ENCODE measurements around the gene XIRP1.

The XIRP1 gene

DNA sequence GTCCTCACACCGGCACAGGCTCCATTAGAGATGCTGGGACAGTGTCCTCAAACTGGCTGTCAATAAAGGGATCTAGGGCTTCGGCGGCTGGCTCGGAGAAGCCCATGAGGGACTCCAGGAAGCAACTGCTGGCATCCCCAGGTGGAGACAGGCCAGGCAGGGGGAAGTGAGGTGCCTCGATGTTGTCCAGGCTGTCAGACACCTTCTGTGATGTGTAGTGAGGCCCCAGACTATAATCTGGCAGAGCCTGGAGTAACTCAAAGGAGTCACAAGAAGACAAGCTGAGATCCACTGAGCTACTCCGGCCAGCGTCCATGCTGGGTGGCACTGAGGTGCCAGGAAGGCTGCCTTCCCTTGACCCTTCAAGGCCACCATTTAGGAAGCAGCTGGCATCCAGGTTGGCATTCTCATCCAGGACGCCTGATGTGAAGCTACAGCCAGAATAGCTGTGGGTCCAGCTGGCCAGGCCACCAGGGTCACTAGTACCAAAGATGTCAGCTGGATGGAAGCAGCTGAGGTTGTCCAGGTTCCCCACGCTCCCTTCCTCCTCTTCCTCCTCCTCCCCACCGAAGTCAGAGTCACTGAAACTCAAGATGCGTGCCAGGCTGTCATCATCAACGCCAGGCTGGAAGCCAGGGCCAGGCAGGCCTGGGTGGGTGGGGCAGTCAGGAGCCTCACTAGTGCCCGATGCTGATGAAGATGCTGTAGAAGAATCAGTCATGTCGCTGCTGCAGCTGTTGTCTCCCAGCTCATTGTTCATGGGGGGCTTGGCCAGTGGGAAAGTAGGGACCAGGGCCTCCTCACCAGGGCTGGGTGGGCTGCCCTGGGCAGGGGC is 49.1 kb downstream of the XIRP1 start:
- no peak for DNase-seq

DNA sequence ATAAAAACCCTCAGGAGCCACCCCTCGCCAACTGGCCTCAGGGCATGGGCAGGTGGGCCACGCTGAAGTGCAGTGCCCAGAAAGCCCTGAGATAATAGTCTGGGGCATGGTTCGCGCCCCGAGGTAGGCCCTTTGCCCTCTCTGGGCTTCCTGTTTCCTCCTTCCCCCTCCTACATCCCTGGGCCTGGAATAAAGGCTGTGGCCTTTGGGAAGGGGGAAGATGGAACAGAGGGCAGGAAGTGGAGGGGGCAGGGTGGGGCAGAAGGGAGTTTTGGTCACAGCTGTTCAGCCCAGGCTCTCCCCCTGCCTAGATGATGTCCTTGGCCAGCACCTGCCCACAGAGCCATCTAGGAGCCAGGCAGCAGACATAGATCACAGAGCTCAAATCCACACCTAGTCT is 50.3 kb downstream of the XIRP1 start:
- DNase-seq: no peak

DNA sequence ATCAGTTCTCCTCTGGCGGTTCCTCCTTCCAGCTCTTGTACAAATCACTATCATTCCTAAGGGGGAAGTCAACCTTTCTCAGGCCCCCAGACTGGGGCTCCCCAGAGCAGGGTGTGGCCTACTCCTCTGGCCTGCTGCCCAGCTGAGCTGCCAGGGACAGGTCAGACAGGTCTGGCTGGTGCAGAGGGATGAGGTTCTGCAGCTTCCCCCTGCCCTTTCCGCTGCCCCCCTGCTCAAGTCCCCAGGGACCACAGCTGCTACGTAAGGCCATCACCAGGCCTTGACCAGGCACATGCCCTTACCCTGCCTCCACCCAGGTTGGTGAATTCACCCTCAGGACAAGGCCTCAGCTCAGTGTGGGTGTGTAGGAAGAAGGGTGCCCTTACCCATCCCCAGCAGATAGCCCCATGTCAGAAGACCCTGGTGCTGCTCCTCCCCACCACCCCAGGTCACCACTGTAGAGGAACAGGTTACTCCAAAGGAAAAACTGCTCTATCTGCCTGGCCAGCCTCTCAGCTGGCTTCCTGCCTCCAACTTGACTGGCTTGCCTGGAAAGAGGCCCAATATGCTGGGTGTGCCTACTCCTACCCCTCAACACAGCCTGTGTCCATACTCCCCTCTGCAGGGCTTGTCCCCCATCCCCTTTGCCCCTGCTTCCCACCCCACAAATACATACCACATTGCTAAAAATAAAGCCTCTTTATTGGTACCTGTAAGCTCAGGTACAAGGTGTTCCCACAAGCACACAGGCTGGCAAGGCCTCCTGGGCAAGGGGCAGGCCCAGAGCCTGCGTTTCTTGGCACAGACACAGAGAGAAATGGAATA is 51.0 kb downstream of the XIRP1 start:
- no peak for DNase-seq

DNA sequence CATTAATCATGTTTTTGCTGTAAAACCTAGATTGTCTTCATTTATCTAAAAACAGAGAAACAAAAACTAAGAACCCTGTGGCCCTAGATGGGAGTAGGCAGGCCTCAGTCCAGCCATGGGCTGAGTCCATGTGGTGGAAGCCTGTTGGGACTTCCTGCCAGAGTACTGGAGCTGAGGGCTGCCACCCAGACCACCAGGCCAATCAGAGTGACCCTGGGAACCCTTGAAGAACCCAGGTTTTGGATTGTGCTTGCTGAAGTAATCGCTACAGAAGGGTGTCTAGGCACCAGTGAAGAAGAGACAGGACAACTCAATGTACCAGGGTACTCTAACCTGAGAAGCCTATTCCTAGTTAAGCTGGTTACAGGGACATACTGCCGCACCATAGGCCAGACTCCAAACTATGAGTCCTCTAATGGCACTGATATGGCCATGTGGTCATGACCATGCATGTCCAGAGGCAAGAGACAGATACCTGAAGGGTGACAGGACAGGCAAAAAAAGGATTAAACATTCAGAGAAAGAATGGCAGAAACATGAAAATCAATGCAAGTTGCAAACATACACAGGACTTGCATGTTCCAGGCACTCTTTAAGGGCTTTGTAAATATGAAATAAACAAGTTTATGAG is 51.9 kb downstream of the XIRP1 start:
- no peak for DNase-seq

DNA sequence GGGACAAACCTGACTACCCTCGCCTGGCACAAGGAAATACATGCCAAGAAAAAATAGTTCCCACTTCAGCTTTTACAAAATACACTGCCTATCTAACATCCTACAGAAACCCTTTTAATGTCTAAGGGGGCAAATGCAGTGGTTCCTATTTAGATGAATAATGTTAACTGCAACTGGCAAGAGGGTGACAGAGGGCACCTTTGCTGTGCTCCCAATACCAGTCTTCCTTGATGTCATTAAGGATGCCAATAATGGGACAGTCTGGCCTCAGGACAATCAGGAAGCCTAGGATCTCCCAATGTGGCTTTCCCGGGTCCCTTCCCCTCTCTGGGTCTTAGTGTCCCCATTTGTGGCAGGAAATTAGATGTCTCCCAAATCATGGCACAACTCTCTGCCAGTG is 53.0 kb downstream of the XIRP1 start:
- no peak for DNase-seq

- DNase-seq: no peak
Observed at GRCh38 chr3:39138804-39139415, 53.5 kb downstream of the XIRP1 start.

DNA sequence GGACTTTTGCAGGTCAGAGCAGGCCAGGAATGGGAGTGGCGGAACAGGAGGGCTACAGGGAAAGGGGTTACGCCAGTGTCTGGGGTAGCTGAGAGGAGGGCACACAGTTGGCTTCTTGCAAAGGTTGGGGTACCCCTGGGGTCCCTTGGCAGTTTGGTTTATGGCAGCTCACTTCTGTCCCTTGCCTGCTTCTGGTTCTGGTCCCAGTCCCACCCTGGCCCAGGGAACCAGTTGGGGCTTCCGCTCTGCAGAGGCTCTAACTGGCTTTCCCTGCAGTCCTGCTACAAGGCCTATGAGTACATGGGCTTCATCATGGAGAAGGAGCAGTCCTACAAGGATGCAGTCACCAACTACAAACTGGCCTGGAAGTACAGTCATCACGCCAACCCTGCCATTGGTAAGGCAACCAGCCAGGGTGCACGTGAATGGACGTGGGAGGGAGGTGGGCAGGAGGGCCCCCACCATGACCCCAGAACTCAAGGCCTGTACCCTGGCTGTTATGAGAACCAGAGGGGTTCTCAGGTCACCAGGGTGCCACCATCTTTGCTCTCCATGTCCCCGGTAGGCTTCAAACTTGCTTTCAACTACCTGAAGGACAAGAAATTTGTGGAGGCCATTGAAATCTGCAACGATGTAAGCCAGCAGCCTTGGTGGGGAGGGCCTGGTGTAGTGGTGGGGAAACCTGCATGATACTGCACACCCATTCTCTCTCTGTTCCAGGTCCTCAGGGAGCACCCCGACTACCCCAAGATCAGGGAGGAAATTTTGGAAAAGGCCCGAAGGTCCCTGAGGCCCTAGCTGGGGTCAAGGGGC is 54.2 kb downstream of the XIRP1 start:
- no peak for DNase-seq

DNA sequence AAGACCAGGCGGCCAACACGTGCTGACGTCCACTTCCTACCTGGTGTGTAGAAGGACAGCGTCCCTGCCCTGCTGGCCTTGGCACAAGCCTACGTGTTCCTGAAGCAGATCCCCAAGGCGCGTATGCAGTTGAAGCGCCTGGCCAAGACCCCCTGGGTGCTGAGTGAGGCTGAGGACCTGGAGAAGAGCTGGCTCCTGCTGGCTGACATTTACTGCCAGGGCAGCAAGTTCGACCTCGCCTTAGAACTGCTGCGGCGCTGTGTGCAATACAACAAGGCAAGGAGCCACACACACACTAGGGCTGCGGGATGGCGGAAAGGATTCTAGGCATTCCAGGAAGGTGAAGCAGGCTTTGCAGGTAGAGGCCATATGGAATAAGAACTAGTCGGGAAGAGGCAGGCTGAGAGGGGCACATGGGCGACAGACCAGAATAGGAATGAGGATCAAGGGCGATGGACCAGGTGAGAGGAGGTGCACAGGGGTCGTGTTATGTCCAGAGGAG is 54.9 kb downstream of the XIRP1 start:
- no peak for DNase-seq

DNA sequence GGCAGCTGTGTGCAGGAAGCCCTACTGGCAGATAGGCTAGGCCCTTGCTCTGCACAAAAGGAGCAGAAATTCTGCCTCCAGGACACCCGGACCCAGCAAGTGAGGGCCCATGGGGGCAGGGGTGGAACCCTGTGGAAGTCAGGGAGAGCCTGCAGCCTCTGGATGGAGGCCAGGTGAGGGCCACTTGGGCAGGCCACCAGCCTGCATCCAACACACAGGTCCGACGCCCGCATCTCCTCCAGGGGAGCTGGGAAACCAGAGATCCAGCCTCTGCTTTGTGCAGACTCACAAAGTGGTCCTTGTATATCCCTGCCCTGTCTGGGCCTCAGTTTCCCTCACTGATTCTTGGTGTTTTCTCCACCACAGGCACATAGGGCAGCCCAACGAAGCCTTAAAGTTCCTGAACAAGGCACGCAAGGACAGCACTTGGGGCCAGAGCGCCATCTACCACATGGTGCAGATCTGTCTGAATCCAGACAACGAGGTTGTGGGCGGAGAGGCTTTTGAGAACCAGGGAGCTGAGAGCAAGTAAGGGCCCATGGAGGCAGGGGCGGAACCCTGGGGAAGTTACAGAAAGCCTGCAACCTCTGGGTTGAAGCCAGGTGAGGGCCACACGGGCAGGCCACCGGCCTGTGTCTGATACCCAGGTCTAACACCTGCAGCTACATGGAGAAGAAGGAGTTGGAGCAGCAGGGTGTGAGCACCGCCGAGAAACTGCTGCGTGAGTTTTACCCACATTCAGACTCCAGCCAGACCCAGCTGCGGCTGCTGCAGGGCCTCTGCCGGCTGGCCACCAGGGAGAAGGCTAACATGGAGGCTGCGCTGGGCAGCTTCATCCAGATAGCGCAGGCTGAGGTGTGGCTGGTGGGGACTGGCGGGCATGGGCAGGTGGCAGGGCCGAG is 55.6 kb downstream of the XIRP1 start:
- DNase-seq: no peak

- no peak for DNase-seq
Observed at GRCh38 chr3:39135170-39135805, 57.1 kb downstream of the XIRP1 start.

- no peak for DNase-seq
Observed at GRCh38 chr3:39134305-39134704, 58.1 kb downstream of the XIRP1 start.

DNA sequence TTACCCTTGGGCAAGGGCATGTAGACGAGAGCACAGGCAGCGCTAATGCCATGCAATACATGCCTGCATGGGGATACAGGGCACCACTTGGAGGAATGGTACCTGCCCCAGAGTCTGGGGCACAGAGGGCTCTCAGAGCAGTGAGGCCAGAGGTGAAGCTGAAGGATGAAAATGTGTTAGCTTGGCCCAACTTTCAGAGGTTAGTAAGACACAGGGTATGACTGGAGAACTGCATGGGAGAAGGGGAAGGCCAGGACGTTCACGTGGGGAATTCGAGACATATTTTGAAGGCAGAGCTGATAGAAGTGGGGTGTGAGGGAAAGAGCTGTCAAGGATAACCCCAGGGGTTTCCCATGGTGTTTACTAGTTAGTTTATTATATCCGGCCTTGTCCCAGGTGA is 58.6 kb downstream of the XIRP1 start:
- DNase-seq: no peak
